Activated CD8-positive, alpha-beta T cell treated with anti-CD3 and anti-CD28 coated beads for 36 hours (primary cell): ENCODE data around the gene SARNP. TPM values are rescaled to one million over a fixed set of nuclear protein-coding genes. Genes with fewer than 3 reads are reported as not detected.

Experiments
- ATAC-seq: fragments of 200-7000 bp; cut with Tn5 transposase; one replicate; pipeline ENCODE4 v1.10.0; 2021; ENCODE audit warnings: mild to moderate bottlenecking, moderate library complexity
- CTCF ChIA-PET: fragments of 350-600 bp; sonication (Branson Sonifier 250); formaldehyde crosslinking; loops from one replicate; lab custom pipeline; 2021; ENCODE audit warnings: antibody characterized with exemption; lab: Charles Lee
- POLR2A ChIA-PET: fragments of 350-600 bp; sonication (Branson Sonifier 250); formaldehyde crosslinking; loops from one replicate; lab custom pipeline; 2021; ENCODE audit warnings: antibody characterized with exemption; lab: Charles Lee
- DNase-seq: peaks from one replicate; pipeline ENCODE4 v3.0.0-alpha.2; 2020
- H3K27ac Mint-ChIP-seq: one replicate; pipeline ENCODE4 v1.8.0; 2021; ENCODE audit warnings: mild to moderate bottlenecking, mixed read lengths
- H3K27me3 Mint-ChIP-seq: one replicate; pipeline ENCODE4 v1.8.0; 2021; ENCODE audit warnings: mixed read lengths
- H3K36me3 Mint-ChIP-seq: one replicate; pipeline ENCODE4 v1.8.0; 2021; ENCODE audit warnings: low read depth, mixed read lengths
- H3K4me1 Mint-ChIP-seq: one replicate; pipeline ENCODE4 v1.8.0; 2021; ENCODE audit warnings: low read depth, mixed read lengths
- H3K4me3 Mint-ChIP-seq: one replicate; pipeline ENCODE4 v1.8.0; 2021; ENCODE audit warnings: mild to moderate bottlenecking, moderate library complexity, mixed read lengths
- H3K9me3 Mint-ChIP-seq: one replicate; pipeline ENCODE4 v1.8.0; 2021; ENCODE audit warnings: mixed read lengths
- intact Hi-C: fragments of 100-400 bp; cut with micrococcal nuclease; formaldehyde crosslinking; loops from one replicate; pipeline ENCODE4 v1.10.0; 2022
- total RNA-seq, 2 experiments: library from RNA; stranded (reverse); gene quantifications; one replicate each; pipeline ENCODE4 v1.2.3, GENCODE V29; 2021
- TF ChIP-seq, protein P1 (sequence below): fragments of 200-600 bp; IDR thresholded peaks from one replicate; pipeline ENCODE4 v1.8.0; 2022; ENCODE audit warnings: antibody characterized with exemption, mild to moderate bottlenecking

The SARNP gene
- total RNA-seq, 2 experiments from 2014 or later, result 93.9 to 94.0 TPM

DNA sequence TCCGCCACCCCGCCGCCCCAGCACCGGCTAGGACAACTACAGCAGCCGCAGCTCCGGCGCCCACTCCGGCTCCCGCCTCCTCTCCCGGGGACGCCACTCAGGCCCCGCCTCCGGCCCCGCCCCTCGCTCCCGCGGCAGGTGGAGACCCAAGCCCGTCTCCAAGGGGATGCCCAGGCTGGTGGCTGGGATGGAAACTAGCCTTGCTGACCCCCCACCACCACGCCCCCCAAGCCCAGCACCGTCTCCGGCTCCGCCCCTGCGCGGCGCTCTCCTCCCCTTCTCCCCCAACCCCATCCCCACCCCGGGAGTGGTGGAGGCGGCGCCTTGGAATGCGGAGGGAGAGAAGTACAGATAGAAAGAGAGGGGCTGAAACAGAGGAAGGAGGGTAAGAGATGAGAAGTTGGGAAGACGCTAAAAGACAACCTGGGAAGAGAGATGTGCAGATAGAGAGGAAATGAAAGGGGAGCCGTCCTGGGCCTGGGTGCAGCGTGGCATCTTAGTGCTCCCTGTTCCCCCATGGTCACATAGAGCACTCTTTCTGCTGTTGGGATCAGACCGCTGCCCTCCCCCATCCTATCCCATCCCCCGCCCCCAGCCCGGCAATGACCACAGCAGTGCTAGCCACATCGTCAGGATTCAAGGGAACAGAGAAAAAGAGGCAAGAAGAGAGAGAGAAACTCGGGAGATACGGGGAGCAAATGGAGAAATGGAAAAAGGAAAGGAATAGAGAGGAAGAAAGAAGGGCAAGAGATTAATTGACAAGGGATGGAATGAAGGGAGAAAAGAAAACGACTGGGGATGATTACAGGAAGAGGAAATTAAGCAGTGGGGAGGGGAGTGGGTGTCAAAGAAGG, 109.5 kb downstream of the SARNP start, which contains the start of gene ITGA7:
ITGA7 (minus strand) TSS at position 64 of the 854 bp plus-strand sequence. CDS start 222 bp downstream, outside the sequence.
- Mint-ChIP-seq H3K36me3 (no peaks in the 10 kb centered on the region), H3K4me1 (peaks cover 12% of the 10 kb centered on the region), H3K9me3 (no peaks in the 10 kb centered on the region), H3K27me3 (peaks cover 22% of the 10 kb centered on the region), H3K4me3 (peak within 1 kb of the TSS; percentile 73), H3K27ac (no peak within 1 kb of the TSS)
- intact Hi-C loops, result no loop called here
- ChIA-PET POLR2A (interaction anchor here (2.8 kb wide), 1 partner anchor 8 kb away, joined by 13 read pairs; the partner anchor contains the start of gene BLOC1S1), CTCF (interaction anchor here (0.7 to 1.5 kb wide), 3 partner anchors 19 to 32 kb away, joined by 3 to 4 read pairs (median 4); no protein-coding TSS in a partner anchor)
- DNase-seq, result peak; percentile 60
- ATAC-seq, result peak; percentile 85
- TF ChIP-seq, protein P1, sequence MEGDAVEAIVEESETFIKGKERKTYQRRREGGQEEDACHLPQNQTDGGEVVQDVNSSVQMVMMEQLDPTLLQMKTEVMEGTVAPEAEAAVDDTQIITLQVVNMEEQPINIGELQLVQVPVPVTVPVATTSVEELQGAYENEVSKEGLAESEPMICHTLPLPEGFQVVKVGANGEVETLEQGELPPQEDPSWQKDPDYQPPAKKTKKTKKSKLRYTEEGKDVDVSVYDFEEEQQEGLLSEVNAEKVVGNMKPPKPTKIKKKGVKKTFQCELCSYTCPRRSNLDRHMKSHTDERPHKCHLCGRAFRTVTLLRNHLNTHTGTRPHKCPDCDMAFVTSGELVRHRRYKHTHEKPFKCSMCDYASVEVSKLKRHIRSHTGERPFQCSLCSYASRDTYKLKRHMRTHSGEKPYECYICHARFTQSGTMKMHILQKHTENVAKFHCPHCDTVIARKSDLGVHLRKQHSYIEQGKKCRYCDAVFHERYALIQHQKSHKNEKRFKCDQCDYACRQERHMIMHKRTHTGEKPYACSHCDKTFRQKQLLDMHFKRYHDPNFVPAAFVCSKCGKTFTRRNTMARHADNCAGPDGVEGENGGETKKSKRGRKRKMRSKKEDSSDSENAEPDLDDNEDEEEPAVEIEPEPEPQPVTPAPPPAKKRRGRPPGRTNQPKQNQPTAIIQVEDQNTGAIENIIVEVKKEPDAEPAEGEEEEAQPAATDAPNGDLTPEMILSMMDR, result no peak

Other genes starting within 250 kb of the SARNP start
- not detected for gene OR2AP1, start 245.3 kb downstream of the SARNP start, total RNA-seq
- gene OR10P1, start 180.8 kb downstream of the SARNP start, total RNA-seq, result not detected
- gene ITGA7, start 109.8 kb downstream of the SARNP start, total RNA-seq, result 1 to 10 TPM; 4.3 to 4.8 TPM
- 10 to 100 TPM; 79.0 to 84.6 TPM for gene BLOC1S1, start 101.7 kb downstream of the SARNP start, total RNA-seq
- 1 to 10 TPM; 5.3 to 6.8 TPM for gene RDH5, start 97.3 kb downstream of the SARNP start, total RNA-seq
- 100 to 1,000 TPM in 1 of 2 experiments, 10 to 100 TPM in 1; 99.6 to 101 TPM for gene CD63, start 88.7 kb downstream of the SARNP start, total RNA-seq
- gene GDF11, start 74.6 kb downstream of the SARNP start, total RNA-seq, result 1 to 10 TPM; 7.4 to 9.3 TPM
- gene ORMDL2, start 317 bp upstream of the SARNP start, total RNA-seq, result 10 to 100 TPM; 24.2 to 27.0 TPM
- 10 to 100 TPM; 23.1 to 23.7 TPM for gene DNAJC14, start 11.9 kb upstream of the SARNP start, total RNA-seq
- gene MMP19, start 25.2 kb upstream of the SARNP start, total RNA-seq, result not detected
- gene PYM1, start 110.2 kb upstream of the SARNP start, total RNA-seq, result 10 to 100 TPM; 22.1 to 22.9 TPM
- 100 to 1,000 TPM; 350 to 353 TPM for gene DGKA, start 113.4 kb upstream of the SARNP start, total RNA-seq
- gene PMEL, start 148.3 kb upstream of the SARNP start, total RNA-seq, result 1 to 10 TPM in 1 of 2 experiments, under 1 TPM in 1; 0.65 to 1.2 TPM
- gene CDK2, start 149.1 kb upstream of the SARNP start, total RNA-seq, result 10 to 100 TPM; 86.7 to 90.1 TPM
- gene RAB5B, start 156.4 kb upstream of the SARNP start, total RNA-seq, result 10 to 100 TPM; 26.0 to 32.4 TPM
- 1 to 10 TPM; 4.6 to 6.2 TPM for gene SUOX, start 179.6 kb upstream of the SARNP start, total RNA-seq
- 10 to 100 TPM; 20.5 to 20.8 TPM for gene IKZF4, start 203.3 kb upstream of the SARNP start, total RNA-seq
- 10 to 100 TPM; 29.7 to 29.8 TPM for gene RPS26, start 224.2 kb upstream of the SARNP start, total RNA-seq